Brain microvascular endothelial cell (primary cell): ENCODE data around the gene CCL23.
A peak's percentile ranks its signal among the peaks of the same experiment; 100 is the strongest.

Experiments used
- DNase-seq: peaks from one replicate; pipeline ENCODE4 v3.0.0-alpha.2; 2020
- H3K27ac ChIP-seq: fragments of 250-450 bp; sonication (Bioruptor Pico); 2 replicates; pipeline ENCODE4 v1.5.1; 2020; ENCODE audit warnings: mild to moderate bottlenecking, moderate library complexity
- H3K27me3 ChIP-seq: fragments of 250-450 bp; sonication (Bioruptor Pico); replicated peaks from 2 replicates; pipeline ENCODE4 v1.5.1; 2020; ENCODE audit warnings: mild to moderate bottlenecking
- H3K36me3 ChIP-seq: fragments of 250-450 bp; sonication (Bioruptor Pico); replicated peaks from 2 replicates; pipeline ENCODE4 v1.5.1; 2020; ENCODE audit warnings: mild to moderate bottlenecking
- H3K4me3 ChIP-seq: 2 replicates; pipeline ENCODE4 v1.5.1; 2011; ENCODE audit warnings: low read depth, mild to moderate bottlenecking, control low read depth, low read length, moderate library complexity
- in situ Hi-C: cut with HindIII; loops from 2 replicates; pipeline ENCODE4 v1.10.0; 2017; ENCODE audit warnings: low sequenced_read_pairs, low pct_ligation_motif_present
- TF ChIP-seq, protein P1 (sequence below): IDR thresholded peaks from 2 replicates; pipeline ENCODE4 v1.5.1; 2011; ENCODE audit warnings: low read depth, mild to moderate bottlenecking, moderate library complexity, low read length, control low read depth, inconsistent platforms; ENCODE audit errors: missing control alignments

Gene CCL23

DNA sequence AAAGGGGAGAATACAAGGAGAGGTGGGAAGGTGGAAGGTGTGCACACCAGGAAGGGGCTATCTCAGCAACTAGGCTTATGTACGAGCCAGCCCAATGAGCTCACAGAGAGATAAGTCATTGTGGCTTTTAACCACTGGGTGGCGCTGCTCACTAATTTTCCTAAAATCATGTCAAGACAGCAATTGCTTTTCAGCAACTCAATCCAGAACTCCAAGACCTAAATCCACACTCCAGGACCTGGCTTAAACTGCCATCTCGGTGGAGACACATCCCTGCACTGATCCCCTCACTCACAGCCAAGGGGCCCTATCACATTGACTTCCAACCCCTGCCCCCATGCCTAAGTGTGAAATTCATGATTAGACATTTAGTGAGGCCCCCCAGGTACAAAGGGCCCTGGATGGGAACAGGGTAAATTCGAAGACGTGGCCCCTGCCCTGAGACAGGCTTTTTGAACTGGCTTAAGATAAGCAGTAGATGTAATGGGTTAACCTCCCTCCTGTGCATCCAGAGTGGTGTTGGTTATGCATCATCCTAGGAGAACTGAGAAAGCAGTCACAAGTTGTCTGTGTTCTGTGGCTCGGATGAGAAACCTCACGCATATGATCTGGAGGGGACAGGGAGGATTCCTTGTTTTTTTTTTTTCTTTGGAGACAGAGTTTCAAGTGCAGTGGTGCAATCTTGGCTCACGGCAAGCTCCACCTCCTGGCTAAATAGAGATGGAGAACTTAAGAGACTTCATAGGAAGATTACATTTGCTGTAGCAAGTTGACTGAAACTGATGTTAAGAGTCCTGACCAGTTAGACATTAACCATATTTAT lies 48.0 kb downstream of the CCL23 start:
- no peaks in the 10 kb centered on the region for H3K27me3 ChIP-seq
- TF ChIP-seq, protein P1, sequence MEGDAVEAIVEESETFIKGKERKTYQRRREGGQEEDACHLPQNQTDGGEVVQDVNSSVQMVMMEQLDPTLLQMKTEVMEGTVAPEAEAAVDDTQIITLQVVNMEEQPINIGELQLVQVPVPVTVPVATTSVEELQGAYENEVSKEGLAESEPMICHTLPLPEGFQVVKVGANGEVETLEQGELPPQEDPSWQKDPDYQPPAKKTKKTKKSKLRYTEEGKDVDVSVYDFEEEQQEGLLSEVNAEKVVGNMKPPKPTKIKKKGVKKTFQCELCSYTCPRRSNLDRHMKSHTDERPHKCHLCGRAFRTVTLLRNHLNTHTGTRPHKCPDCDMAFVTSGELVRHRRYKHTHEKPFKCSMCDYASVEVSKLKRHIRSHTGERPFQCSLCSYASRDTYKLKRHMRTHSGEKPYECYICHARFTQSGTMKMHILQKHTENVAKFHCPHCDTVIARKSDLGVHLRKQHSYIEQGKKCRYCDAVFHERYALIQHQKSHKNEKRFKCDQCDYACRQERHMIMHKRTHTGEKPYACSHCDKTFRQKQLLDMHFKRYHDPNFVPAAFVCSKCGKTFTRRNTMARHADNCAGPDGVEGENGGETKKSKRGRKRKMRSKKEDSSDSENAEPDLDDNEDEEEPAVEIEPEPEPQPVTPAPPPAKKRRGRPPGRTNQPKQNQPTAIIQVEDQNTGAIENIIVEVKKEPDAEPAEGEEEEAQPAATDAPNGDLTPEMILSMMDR = peak; percentile 82
- no peak overlapping the region for H3K4me3 ChIP-seq
- no peak overlapping the region for H3K27ac ChIP-seq
- H3K36me3 ChIP-seq = no peaks in the 10 kb centered on the region
- in situ Hi-C loops = no loop called here
- DNase-seq = peak; percentile 79

DNA sequence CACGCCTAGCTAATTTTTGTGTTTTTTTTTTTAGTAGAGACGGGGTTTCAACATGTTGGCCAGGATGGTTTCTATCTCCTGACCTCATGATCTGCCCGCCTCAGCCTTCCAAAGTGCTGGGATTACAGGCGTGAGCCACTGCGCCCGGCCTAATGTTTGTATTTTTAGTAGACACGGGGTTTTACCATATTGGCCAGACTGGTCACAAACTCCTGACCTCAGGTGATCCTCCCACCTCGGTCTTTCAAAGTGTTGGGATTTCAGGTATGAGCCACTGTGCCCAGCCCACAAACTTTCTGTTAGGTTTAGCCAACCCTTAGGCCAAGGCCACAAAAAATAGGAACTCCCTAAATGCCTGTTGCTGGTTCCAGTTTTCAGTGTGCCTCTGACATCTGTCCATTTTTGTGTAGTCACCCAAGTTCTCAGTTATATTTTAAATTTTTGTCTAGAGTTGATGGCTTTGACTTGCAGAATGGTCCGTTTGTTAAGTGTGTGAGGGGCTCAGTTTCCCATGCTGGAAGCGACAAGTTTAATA lies 49.2 kb downstream of the CCL23 start:
- H3K27ac ChIP-seq = no peak overlapping the region
- TF ChIP-seq, protein P1 = no peak
- in situ Hi-C loops = no loop called here
- H3K36me3 ChIP-seq = no peaks in the 10 kb centered on the region
- H3K4me3 ChIP-seq = no peak overlapping the region
- no peaks in the 10 kb centered on the region for H3K27me3 ChIP-seq
- no peak for DNase-seq

DNA sequence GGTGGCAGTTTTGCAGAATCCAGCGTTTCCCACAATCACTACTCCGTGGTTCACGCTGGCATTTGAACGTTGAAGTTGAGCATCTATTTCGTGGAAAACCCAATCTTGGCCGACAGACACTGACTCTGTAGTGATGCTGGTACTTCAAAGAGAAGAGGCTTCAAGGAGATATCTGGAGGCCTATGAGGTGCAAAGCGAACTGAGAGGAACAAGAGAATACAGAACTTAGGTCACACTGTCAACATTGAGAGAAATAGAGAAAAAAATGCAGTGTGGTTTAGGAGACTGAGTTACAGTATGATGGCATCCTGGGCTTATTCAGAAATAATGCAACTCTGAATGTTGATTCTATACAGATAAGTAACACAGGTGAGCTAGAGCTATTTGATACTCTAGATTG lies 52.5 kb downstream of the CCL23 start:
- no peaks in the 10 kb centered on the region for H3K36me3 ChIP-seq
- H3K27ac ChIP-seq = no peak overlapping the region
- no peak overlapping the region for H3K4me3 ChIP-seq
- in situ Hi-C loops = no loop called here
- H3K27me3 ChIP-seq = no peaks in the 10 kb centered on the region
- TF ChIP-seq, protein P1 = no peak
- DNase-seq = no peak

DNA sequence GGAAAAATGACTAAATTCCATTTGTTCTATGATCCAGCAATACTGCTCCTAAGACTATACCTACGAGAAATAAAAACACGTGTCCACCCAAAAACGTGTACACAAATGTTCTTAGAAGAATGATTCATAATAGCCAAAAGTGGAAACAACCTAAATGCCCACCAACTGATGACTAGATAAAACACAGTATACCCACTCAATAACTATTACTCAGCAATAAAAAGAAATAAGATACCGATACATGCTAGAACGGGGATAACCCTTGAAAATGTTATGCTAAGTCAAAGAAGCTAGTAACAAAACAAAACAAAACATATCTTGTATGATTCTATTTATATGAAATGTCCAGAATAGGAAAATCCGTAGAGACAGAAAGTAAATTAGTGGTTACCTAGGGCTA lies 54.1 kb downstream of the CCL23 start:
- DNase-seq = no peak
- TF ChIP-seq, protein P1 = no peak
- H3K4me3 ChIP-seq = no peak overlapping the region
- no peak overlapping the region for H3K27ac ChIP-seq
- no peaks in the 10 kb centered on the region for H3K27me3 ChIP-seq
- in situ Hi-C loops = no loop called here
- H3K36me3 ChIP-seq = no peaks in the 10 kb centered on the region
